ENCODE measurements around the gene LDHAL6B.

The LDHAL6B gene

GRCh38 chr15:59216911-59217310, 10.3 kb downstream of the LDHAL6B start:
- FAIRE-seq (no peak), DNase-seq (ENCODE audit: insufficient read length, low spot score) (no peak)

- DNase-seq (ENCODE audit: insufficient read length, low spot score) (no peak), FAIRE-seq (no peak)
Measured at GRCh38 chr15:59217876-59218498, 11.3 kb downstream of the LDHAL6B start.

DNA sequence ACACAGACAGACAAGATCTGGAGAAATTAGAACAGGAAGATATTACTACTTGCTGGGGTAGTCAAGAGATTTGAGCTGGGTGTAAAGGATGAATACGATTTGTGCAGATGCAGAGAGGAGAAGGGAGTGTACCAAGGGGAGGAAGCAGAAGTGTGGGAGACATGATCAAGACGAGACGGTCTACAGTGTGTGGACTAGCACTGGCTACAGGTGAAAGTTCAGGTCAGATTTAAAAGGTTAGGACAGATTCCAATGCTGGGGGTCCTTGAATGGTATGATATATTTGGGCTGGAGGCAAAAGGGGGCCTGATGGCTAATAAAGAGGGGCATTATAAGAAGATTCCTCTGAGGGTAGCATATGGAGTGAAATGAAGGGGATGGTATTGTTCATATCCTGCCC, 12.1 kb downstream of the LDHAL6B start:
- FAIRE-seq: no peak
- DNase-seq (ENCODE audit: insufficient read length, low spot score): no peak

- FAIRE-seq (no peak), DNase-seq (ENCODE audit: insufficient read length, low spot score) (peak; percentile 55)
Measured at GRCh38 chr15:59221511-59222505, 15.2 kb downstream of the LDHAL6B start.

DNA sequence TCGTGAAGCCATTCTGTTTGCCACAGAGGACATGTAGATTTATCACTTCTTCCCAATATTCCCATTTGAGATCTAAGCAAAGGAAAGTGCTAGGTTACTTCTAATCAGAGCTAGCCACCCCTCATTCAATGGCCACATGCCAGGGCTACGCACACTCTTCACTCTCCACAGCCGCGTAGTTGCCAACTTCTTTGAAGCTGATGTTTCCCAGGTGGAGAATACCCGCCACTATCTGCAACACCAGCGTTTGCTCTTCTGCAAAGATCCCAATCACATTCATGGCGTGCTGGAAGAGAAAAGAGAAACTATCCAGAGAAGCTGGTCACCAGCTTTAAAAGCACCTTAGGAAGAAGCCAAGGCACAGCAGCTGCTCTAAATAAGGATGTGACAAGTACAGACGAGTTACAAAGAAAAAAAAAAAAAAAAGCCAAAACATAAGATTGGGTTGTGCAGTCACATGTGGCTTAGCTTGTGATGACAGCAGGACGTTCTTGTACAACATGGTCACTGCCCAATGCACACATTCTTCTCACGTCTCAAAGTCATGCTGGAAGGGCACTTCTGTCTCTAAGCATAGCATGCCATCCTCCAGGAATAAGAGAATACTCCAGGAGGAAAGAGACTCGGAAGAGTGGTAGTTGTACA, 16.4 kb downstream of the LDHAL6B start:
- DNase-seq (ENCODE audit: insufficient read length, low spot score) (no peak), FAIRE-seq (no peak)

DNA sequence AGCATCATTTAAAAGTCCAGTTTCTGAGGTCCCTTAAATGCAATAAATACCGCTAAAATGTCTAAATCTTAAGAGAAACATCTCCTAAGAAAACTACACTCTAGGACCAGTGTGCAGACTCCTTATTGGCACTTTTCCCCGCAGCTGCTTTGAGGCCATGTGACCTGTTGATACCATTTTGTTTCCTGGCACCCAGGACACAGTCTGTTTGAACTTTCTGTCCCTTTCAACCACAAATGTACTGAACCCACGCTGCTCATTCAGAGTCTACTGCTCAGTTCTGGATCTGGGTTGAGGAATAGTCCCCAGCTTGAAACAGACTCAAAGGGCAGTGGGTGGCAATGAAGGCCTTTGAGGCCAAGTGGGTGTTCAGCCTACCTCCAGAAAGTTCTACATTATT, 17.1 kb downstream of the LDHAL6B start:
- FAIRE-seq: no peak
- no peak for DNase-seq (ENCODE audit: insufficient read length, low spot score)

- FAIRE-seq (no peak), DNase-seq (ENCODE audit: insufficient read length, low spot score) (no peak)
Measured at GRCh38 chr15:59224474-59224873, 17.8 kb downstream of the LDHAL6B start.

- no peak for FAIRE-seq
Measured at GRCh38 chr15:59227021-59227420, 20.4 kb downstream of the LDHAL6B start.

DNA sequence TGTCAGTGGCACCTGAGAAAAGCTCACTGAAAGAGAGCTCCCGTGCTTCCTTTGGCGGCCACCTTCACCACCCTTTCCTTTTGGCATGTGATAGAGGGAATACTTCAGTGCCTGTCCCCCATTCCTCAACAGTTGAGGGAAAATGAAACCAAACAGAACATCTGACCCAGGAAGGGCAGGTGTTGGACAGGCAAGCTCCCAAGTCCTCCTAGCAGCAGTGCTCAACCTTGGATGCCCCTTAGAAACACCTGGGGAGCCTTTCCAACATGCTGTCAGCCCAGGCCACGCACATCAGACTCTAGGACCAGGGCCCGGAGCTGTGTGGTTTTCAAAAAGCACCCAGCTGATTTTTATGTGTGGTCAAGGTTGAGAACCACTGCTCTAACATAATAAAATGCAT, 22.4 kb downstream of the LDHAL6B start:
- no peak for FAIRE-seq
- no peak for DNase-seq (ENCODE audit: insufficient read length, low spot score)

More at GRCh38 chr15:59227021-59227420, 20.4 kb downstream of the LDHAL6B start:
- no peak for DNase-seq (ENCODE audit: insufficient read length, low spot score)

DNA sequence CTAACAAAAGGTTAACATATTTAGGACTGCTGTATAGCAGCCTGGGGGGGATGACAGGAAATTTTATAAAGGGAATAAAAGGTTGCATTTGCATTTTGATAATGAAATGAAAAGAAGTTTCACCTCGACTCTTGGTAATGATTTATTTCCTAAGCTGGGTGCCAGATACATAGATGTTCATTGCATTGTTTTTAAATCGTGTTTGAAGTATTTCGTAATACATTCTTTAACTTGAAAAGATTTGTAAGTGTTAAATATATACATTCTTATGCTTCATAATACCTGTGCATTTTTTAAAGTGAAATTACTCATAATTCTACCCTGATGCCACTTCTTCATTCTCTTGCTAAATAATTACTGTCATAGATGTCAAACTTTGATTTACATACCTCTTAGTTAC, 22.8 kb downstream of the LDHAL6B start:
- DNase-seq (ENCODE audit: insufficient read length, low spot score) (no peak), FAIRE-seq (no peak)

DNA sequence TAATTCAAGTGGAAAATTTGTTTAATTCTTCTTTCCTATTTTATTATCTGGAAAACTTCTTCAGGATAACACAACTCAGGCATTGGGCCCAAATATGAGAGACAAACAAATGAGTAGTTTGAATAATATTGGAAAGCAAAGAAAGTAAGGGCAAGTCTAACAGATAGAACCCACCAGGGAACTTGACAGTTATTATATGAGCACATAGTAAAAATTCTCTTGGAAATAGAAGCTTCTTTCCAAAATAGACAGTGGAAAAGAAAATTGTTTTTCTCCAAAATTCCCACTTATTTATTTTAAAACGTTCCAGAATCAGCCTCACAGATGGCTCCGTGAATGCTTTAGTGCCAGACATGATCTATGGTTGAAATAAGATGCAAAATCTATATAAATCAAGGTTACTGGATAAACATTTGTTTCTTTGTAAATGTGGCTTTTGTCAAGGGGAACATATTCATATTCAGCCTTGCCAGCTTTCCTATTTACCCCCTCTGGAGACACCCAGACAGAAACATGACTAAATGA, 23.9 kb downstream of the LDHAL6B start:
- FAIRE-seq (no peak), DNase-seq (ENCODE audit: insufficient read length, low spot score) (no peak)

DNA sequence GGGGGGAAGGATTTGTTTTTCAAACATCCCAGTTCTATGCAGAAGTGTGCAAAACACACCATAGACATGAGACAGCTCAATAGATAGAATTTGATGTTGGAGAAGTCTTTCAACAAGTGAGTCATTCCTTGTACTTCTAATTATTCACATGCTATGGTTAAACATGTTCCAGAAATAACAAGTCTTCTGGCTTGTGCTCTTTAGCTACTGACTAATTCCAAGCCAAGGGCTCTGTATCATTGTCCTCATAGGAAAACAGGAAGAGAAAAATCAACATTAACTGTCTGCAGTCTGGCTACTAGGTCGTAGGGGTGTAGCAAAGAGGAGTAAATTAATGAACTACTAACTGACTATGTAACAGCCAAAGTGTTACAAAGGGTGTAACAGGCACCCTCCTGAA, 25.8 kb downstream of the LDHAL6B start:
- DNase-seq (ENCODE audit: insufficient read length, low spot score): no peak
- FAIRE-seq: no peak

- FAIRE-seq: no peak
- DNase-seq (ENCODE audit: insufficient read length, low spot score): no peak
Measured at GRCh38 chr15:59236394-59236793, 29.8 kb downstream of the LDHAL6B start.

GRCh38 chr15:59237119-59237855, 30.6 kb downstream of the LDHAL6B start:
- DNase-seq (ENCODE audit: insufficient read length, low spot score) (no peak), FAIRE-seq (no peak)

GRCh38 chr15:59237924-59238331, 31.3 kb downstream of the LDHAL6B start:
- no peak for DNase-seq (ENCODE audit: insufficient read length, low spot score)
- no peak for FAIRE-seq

DNA sequence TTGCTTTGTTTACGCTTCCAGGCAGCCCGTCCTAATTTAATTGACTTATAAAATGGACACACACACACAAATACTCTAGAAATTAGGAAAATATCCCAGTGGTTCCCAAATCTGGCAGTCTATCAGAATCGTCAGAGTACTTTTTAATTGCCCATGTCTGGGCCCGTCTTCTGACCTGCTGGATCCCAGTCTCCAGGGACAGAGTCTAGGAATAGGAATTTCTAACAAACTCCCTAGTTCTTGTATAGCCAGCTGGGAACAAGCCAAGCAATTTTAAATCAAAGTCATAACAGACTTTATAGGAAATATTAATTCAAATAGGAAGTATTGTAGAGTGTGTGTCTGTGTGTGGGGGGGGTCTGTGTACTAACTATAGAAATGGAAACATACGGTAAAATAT, 33.4 kb downstream of the LDHAL6B start:
- no peak for DNase-seq (ENCODE audit: insufficient read length, low spot score)
- FAIRE-seq: no peak

GRCh38 chr15:59242649-59243048, 36.0 kb downstream of the LDHAL6B start:
- FAIRE-seq: no peak

DNA sequence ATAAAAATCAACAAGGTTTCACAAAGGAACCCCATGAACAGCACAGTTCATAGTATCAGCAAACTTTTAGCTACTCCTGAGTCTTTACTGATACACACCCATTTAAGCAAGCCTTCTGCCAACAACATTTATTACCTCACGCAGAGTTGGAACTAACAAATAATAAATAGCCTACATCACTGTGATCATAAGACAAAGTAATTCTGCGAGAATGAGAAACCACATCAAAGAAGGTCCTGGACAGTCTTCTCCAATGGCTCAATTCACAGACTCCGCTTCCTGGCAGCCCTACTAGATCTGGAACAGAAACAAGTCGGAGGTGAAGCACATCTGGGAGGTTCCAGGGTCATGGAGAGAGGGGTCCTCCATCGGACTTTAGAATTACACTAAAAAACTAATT, 37.0 kb downstream of the LDHAL6B start:
- DNase-seq (ENCODE audit: insufficient read length, low spot score) (no peak), FAIRE-seq (no peak)

More at GRCh38 chr15:59242649-59243048, 36.0 kb downstream of the LDHAL6B start:
- DNase-seq (ENCODE audit: insufficient read length, low spot score): no peak

DNA sequence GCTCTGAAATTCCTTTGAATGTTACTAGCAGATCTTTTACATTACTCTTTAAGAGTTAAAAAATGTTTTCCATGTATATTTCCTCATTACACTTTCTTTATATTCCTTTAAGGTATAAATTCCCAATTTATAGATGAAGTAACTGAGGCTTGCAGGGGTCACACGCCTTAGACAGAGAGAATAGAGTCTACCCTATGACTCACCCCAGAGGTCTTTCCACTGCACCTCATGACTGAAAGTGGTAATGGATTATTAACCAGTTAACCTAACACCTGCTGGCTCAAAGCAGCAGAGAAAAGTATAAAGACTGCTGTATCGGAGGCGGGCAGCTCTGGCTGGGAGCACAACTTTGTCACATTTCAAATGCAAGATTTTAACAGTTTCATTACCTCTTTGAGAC, 37.7 kb downstream of the LDHAL6B start:
- DNase-seq (ENCODE audit: insufficient read length, low spot score) (no peak), FAIRE-seq (no peak)

DNA sequence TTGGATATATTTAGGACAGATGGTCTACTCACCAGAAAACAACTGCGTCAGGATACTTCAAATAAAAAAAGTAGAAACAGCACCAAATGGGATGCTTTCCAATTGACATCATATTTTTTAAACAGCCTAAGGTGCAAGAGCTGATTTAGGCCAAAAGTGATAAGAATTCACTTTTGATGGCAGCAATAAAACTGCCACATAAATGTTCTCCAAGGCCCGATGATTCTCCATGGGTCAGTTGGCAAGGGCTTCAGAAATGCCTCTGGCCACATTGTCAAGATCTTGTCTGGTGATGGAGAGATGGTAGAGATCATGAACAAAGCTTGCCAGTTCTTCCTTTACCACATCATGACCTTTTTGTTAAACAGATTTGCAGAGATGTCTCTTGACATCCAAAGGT, 38.9 kb downstream of the LDHAL6B start:
- FAIRE-seq (no peak), DNase-seq (ENCODE audit: insufficient read length, low spot score) (no peak)

Data from HTR-8/SVneo (cell line).